ENCODE measurements around the gene MACROD2.

DNA sequence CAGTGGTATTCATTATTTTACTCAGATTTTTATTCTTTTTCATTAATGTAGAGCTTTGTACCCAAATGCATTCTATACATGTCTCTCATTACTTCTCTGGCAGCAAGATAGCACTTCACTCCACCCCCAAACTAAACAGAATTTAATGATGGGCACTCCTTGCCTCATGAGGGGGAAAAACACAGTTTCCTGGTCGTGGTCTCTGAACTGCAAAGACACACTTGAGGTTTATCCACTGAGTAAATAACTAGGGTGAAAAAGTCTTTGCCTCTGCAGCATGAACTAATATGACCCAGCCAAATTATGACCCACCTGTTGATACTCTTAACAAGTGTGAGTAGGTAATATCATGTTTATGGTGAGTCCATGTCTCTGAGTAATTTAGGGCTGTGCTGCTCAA lies 1127.3 kb downstream of the MACROD2 start:
- TF ChIP-seq CTCF (IDR thresholded peaks at IDR 0.05) (no peak), POLR2A (IDR thresholded peaks at IDR 0.05) (no peak), EP300 (IDR thresholded peaks at IDR 0.05) (no peak)

All from tibial nerve (tissue), 4 donors.